C4-2B (cell line): ENCODE data around the gene CDK14.

ENCODE experiments used
- CTCF ChIP-seq: fragments of 450-650 bp; conservative IDR thresholded peaks from 2 replicates; pipeline ENCODE4 v1.5.1; 2017; ENCODE audit warnings: mild to moderate bottlenecking
- ZFX ChIP-seq: fragments of 450-650 bp; IDR thresholded peaks from 2 replicates; pipeline ENCODE4 v1.6.1; 2017

DNA sequence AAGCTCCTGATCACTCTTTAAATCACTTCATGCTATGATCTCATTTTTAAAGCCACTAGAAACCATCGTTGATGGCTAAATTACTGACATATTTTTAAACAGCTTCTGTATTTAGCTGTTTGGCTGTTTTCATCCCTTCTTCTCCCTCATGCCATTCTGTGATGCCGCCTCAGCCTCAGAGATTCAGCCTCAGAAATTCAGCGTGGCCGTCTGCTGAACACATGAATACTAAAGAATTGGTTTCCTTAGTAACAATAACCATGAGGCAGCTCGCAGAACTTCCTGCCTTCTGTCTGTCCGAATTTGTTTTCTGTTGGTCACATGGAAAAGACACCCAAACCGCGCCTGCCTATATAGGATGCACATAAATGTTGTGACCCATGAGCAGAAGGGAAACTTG lies 637.1 kb downstream of the CDK14 start:
- TF ChIP-seq CTCF = no peak
- TF ChIP-seq ZFX = no peak
